ENCODE measurements around the gene DIAPH1.
"Not testable (repeated sequence)": the region's sequence is repeated elsewhere in the genome, so short reads cannot be mapped to it uniquely, and the experiment has no call there.

Gene DIAPH1

GRCh38 chr5:141639357-141640050, 20.7 kb upstream of the DIAPH1 start:
- no peak for DNase-seq

GRCh38 chr5:141638771-141639170, 20.0 kb upstream of the DIAPH1 start:
- no peak for DNase-seq

- DNase-seq, result no peak
Measured at GRCh38 chr5:141637767-141638419, 19.1 kb upstream of the DIAPH1 start.

GRCh38 chr5:141637123-141637766, 18.4 kb upstream of the DIAPH1 start:
- DNase-seq, result no peak

DNA sequence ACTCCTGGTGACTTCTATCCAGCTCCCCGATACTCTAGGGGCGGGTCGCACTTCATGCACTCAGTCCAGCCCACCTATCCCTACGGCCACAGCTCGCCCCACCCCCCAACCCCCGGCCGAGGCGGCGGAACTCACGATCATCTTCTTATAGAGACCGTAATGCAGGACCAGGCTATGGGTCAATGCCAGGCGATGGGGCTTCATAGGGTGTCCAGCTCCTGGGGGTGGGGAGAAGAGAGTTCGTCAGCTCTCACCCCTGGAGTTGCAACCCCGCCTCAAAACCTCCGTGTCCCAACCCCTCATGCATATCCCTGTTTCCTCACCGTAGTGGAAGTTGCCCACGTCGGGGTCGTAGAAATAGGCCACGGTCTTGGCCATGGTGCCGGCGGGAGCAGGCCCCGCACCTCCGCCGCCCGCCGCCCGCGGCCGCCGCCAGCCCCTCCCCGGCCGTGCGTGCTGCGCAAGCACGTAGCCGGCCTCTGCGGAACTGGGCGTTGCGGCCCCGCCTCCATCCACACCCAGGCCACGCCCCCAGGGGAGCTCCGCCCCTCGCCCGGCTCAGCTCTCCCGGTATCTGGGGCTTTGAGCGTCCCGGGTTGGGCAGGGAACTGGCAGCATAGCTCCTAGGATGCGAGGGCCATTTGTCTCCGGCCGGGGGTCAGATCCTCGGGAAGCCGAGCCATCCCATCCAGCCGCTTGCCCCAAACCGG, 17.8 kb upstream of the DIAPH1 start, which contains the start of the genes HDAC3 and RELL2:
Gene HDAC3 (minus strand): TSS at position 437 of the 710 bp plus-strand sequence. CDS start 59 bp downstream, at position 378.
Gene RELL2 (plus strand): TSS at position 585 of the 710 bp plus-strand sequence. CDS start 1,229 bp downstream, outside the sequence.
- DNase-seq, result peak; percentile 51

- DNase-seq, result no peak
Measured at GRCh38 chr5:141636106-141636412, 17.3 kb upstream of the DIAPH1 start.

DNA sequence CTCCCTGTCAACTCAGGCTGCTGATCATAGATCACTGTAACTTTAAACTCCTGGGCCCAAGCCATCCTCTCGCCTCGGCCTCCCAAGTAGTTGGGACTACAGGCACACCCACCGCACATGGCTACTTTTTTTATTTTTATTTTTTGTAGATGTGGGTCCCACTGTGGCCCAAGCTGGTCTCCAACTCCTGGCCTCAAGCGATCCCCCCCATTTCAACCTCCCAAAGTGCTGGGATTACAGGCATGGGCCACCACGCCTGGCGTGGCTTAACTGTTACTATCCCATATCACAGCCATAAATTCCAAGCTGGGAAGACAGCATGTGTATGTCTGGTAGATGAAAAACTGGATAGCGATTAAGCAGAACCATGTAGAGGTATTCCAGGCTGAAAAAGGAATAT, 16.8 kb upstream of the DIAPH1 start:
- DNase-seq, result no peak

DNA sequence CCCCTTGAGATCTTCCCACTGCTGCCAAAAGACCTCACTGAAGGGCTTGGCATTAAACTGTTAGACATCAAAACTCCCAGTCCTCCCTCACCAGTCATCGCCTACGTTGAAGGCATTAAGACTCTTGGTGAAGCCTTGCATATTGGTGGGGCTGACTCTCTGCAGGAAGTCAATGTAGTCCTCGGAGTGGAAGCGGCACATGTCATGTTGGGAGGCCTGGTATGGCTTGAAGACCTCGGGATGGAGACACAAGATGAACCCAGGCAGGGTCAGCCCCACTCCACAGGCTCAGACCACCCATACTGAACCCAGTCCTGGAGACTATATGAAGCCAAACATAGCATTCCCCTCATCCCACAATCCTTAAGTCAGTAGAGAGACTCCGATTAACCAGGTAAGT, 15.9 kb upstream of the DIAPH1 start:
- DNase-seq, result no peak

GRCh38 chr5:141633871-141634561, 15.2 kb upstream of the DIAPH1 start:
- no peak for DNase-seq

DNA sequence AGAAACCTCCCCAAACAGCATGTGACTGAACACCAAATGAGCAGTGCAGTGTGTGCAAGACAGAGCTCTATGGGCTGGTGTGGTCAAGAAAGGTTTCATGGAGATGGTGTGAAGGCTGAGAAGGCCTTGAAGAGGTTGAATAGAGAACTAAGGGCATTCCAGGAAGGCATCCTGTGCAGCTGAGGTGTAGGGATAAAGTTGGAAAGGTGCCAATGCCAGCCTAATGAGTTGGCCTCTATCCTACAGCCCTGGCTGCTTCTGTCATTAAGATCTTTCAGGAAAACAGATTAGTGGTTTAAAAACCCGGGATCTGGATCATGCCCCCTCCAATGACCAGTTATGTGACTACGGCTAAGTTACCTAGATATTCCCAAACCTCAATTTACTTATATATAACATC, 13.8 kb upstream of the DIAPH1 start:
- no peak for DNase-seq

- no peak for DNase-seq
Measured at GRCh38 chr5:141630570-141631140, 11.9 kb upstream of the DIAPH1 start.

GRCh38 chr5:141628175-141628788, 9.5 kb upstream of the DIAPH1 start:
- no peak for DNase-seq

GRCh38 chr5:141623611-141624010, 4.8 kb upstream of the DIAPH1 start:
- DNase-seq, result no peak

GRCh38 chr5:141623186-141623585, 4.4 kb upstream of the DIAPH1 start:
- no peak for DNase-seq

- peak; percentile 13 for DNase-seq
Measured at GRCh38 chr5:141618030-141618803, 583 bp downstream of the DIAPH1 start.

- no peak for DNase-seq
Measured at GRCh38 chr5:141617682-141618029, 1.1 kb downstream of the DIAPH1 start.

DNA sequence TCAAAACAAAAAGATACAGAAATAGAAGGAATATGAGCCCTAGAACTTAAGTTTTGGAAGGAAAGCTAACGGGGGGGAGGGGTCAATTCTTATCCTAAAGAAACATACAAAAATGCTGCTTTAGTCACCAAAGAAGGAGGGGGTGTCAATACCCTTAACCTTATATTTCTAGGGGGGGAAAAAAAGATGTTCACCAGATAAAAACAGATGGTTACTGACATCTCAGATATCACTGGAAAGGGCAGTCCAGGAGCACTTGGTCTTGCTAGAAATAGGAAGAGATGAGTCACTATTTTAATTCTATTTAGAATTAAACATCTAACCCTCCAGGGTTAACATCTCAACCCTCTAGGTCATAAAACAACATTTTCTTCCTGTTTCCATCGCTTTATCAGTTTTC, 1.7 kb downstream of the DIAPH1 start:
- no peak for DNase-seq

DNA sequence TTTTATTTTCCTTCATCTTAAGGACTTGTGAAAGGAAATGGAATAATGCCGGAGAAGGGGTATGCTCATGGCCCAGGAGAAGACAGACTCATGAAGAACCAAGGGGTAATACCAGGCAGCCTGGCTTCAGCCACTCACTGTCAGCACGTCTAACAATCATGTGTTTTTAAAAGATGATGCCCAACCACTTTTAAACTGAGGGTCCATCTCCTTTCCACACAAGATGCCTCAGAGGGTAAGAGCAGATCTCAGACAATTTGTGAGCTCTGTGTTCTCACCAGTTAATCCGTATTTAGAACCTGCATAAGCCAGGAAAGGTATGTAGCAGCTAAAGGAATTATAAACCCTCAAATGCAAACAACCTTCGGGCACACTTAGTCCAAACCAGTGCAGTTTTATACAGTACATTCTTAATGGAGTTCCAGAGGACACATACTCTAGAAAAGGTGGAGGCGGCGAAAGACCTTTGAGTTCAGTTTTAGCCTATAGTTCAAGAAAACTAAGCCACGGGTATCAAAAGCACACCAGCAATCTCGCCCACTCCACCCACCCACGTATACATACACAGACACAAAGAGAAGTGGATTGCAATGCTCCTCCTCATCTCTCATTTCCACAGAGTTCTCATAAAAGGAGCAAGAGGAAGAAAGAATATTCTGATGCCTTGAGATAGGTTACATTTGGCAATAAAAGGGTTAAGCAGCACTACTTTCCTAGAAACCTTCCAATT, 2.6 kb downstream of the DIAPH1 start:
- no peak for DNase-seq

DNA sequence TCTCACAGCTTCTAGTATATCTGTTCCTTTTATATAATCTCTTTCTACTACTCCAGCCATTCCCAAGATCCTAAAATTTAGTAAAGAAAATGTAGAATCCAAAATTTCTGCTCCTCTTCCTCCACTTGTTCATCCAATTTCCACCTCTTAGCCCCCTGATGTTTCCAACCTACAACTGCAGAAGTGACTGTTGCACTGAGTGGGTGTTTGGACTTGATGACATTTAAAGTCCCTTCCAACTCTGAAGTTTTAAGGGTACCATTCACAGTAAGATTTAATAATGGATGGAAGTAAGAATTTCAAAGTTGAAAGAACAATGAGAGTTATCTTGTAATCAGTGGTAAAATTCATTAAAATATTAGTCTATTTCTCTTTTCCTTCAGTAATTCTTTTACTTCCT, 5.5 kb downstream of the DIAPH1 start:
- DNase-seq, result no peak

DNA sequence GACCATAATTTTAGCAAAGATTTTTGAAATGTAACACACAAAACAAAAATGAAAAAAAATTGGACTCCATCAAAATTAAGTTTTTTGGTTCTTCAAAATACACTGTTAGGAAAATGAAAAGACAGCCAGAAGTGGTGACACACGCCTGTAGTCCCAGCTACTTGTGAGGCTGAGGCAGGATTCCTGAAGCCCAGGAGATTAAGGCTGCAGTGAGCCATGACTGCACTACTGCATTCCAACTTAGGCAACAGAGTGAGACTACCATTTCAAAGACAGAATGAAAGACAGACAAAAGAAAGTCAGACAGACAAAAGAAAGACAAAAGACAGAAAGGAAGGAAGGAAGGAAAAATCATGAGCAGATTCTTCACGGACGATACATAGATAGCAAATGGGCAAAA, 7.5 kb downstream of the DIAPH1 start:
- no peak for DNase-seq

GRCh38 chr5:141609921-141610320, 8.9 kb downstream of the DIAPH1 start:
- DNase-seq, result not testable (repeated sequence)
